Measurements from ENCODE around the gene DDX41.

DDX41 gene

GRCh38 chr5:177511796-177512675 lies 4.7 kb downstream of the DDX41 start:
- no peak for TF ChIP-seq ZNF274 (IDR thresholded peaks at IDR 0.05; ENCODE audit: low read depth, low read length)
- no peak overlapping the region for H3K4me3 ChIP-seq (ENCODE audit: low read length)

GRCh38 chr5:177511181-177511580 lies 5.6 kb downstream of the DDX41 start:
- no peak for TF ChIP-seq ZNF274 (IDR thresholded peaks at IDR 0.05; ENCODE audit: low read depth, low read length)
- H3K4me3 ChIP-seq (ENCODE audit: low read length): no peak overlapping the region

GRCh38 chr5:177510567-177511053 lies 6.2 kb downstream of the DDX41 start:
- H3K4me3 ChIP-seq (ENCODE audit: low read length): peak overlapping the region; percentile 66; the same call in 1 of the 2 replicates
- TF ChIP-seq ZNF274 (IDR thresholded peaks at IDR 0.05; ENCODE audit: low read depth, low read length): no peak

GRCh38 chr5:177509991-177510566 lies 6.7 kb downstream of the DDX41 start:
- peak overlapping the region; percentile 66; the same call in 1 of the 2 replicates for H3K4me3 ChIP-seq (ENCODE audit: low read length)
- no peak for TF ChIP-seq ZNF274 (IDR thresholded peaks at IDR 0.05; ENCODE audit: low read depth, low read length)

GRCh38 chr5:177509381-177509951 lies 7.3 kb downstream of the DDX41 start, which contains the start of gene DOK3:
Gene DOK3 (minus strand): TSS chr5:177509826. CDS start chr5:177509540, 286 bp downstream.
- H3K4me3 ChIP-seq (ENCODE audit: low read length): peak within 1 kb of the TSS; percentile 66; the same call in 1 of the 2 replicates
- TF ChIP-seq ZNF274 (IDR thresholded peaks at IDR 0.05; ENCODE audit: low read depth, low read length): no peak

- TF ChIP-seq ZNF274 (IDR thresholded peaks at IDR 0.05; ENCODE audit: low read depth, low read length): no peak
- H3K4me3 ChIP-seq (ENCODE audit: low read length): peak overlapping the region; percentile 66; the same call in 1 of the 2 replicates
Observed at GRCh38 chr5:177508837-177509236, 7.9 kb downstream of the DDX41 start.

- no peak for TF ChIP-seq ZNF274 (IDR thresholded peaks at IDR 0.05; ENCODE audit: low read depth, low read length)
- peak overlapping the region; percentile 66; the same call in 1 of the 2 replicates for H3K4me3 ChIP-seq (ENCODE audit: low read length)
Observed at GRCh38 chr5:177508221-177508611, 8.5 kb downstream of the DDX41 start.

GRCh38 chr5:177507596-177508220 lies 9.1 kb downstream of the DDX41 start:
- peak overlapping the region; percentile 66; the same call in 1 of the 2 replicates for H3K4me3 ChIP-seq (ENCODE audit: low read length)
- no peak for TF ChIP-seq ZNF274 (IDR thresholded peaks at IDR 0.05; ENCODE audit: low read depth, low read length)

GRCh38 chr5:177507165-177507564 lies 9.6 kb downstream of the DDX41 start:
- peak overlapping the region; percentile 66; the same call in 1 of the 2 replicates for H3K4me3 ChIP-seq (ENCODE audit: low read length)
- no peak for TF ChIP-seq ZNF274 (IDR thresholded peaks at IDR 0.05; ENCODE audit: low read depth, low read length)

- TF ChIP-seq ZNF274 (IDR thresholded peaks at IDR 0.05; ENCODE audit: low read depth, low read length): no peak
- H3K4me3 ChIP-seq (ENCODE audit: low read length): no peak overlapping the region
Observed at GRCh38 chr5:177505075-177505474, 11.7 kb downstream of the DDX41 start.

GRCh38 chr5:177504086-177505056 lies 12.4 kb downstream of the DDX41 start:
- no peak overlapping the region for H3K4me3 ChIP-seq (ENCODE audit: low read length)
- no peak for TF ChIP-seq ZNF274 (IDR thresholded peaks at IDR 0.05; ENCODE audit: low read depth, low read length)

- no peak overlapping the region for H3K4me3 ChIP-seq (ENCODE audit: low read length)
- no peak for TF ChIP-seq ZNF274 (IDR thresholded peaks at IDR 0.05; ENCODE audit: low read depth, low read length)
Observed at GRCh38 chr5:177503351-177504085, 13.2 kb downstream of the DDX41 start.

All from GM08714 (cell line).